ENCODE data around the gene COL4A6.

Gene COL4A6

DNA sequence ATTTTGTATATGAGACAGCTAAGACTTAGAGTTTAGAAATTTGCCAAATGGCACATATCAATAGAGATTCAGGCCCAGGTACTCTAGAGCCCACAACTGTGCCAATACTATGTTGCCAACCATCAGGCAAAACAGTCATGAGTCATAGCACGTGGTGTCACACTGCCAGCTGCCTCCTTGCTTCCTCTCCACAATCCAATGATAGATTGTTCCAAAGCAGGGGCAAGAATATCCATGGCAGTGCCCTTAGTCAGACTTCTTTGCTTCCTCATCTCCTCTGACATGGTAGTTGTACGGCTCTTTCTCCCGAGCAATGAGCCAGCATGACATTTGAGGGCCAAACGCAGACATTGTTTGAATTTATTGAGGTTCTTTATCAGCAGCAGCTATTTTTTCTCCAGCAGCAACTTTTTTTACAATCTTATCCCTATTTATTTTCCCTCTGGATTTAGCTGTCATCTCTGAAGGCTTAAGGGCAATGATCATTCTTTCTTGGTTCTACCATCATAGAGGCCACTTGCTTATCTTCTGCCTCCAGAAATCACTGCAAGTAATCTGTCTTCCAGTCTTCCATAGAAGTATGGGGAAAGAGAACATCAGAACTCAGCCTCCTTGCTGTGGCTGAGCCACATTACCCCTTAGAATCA, 169.7 kb downstream of the COL4A6 start:
- no peak for DNase-seq

DNA sequence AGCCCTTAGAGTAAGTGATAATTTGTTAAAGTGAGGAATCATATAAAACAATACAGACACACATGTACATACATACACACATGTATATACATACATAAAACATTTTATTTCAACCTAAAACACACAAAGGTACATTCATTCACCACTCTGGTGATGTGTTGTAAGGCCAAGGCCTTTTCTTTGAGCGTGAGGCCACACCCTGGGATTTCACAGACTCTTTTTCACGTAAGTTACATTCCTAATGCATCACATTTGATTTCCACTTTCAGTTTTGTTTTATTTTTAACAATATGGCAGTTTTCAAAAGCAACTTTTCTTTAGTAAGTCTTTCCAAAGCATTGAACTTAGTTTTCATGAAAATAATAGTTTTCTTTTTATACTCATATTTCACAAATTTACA, 170.7 kb downstream of the COL4A6 start:
- no peak for DNase-seq

DNA sequence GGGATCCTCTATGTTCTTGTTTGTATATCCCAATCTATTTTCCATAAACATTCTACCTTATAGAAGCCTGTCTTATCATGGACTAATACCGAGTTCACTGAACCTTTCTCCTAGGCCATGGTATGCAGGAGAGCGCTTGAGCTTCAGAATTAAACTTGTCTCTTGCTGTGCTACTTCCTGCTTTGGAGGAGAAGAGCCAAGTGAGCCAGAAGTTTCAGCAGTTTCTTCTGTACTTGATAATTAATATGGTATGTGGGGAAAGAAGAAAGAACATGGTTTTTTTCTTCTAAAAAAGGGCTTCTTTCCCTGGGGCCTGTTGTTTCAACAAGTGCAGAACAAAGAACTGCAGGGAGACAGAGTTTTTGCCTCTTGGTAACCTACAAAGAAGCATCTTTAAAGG, 173.8 kb downstream of the COL4A6 start:
- no peak for DNase-seq

DNA sequence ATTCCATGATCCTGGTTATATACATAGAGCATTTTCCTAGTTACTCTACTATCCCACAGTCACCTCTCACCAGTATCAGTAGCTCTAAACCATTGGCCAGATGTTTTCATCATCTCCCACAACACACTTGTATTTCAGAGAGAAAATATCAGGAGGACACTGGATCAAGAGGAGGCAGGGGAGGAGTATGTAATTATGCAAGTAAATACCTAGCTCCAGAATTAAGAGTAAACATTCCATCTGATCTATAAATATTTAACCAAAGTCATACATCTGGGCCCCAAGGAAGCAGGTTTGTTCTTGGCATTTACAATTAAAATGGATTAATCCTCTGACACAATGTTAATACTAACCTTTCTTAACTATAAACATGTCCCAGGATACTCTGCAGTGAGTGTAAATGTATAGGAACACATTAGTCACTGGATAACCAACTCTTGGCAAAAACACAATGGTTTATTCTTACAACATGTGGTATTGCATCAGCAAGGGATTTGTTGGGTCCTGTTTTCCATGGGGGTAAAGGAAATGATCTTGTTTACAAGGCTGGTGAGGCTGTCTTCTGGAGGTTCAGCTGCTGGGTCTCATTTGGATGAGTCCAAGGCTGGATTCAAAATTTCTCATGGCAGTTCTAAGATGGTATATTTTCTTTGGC, 176.5 kb downstream of the COL4A6 start:
- peak; percentile 5 for DNase-seq

DNA sequence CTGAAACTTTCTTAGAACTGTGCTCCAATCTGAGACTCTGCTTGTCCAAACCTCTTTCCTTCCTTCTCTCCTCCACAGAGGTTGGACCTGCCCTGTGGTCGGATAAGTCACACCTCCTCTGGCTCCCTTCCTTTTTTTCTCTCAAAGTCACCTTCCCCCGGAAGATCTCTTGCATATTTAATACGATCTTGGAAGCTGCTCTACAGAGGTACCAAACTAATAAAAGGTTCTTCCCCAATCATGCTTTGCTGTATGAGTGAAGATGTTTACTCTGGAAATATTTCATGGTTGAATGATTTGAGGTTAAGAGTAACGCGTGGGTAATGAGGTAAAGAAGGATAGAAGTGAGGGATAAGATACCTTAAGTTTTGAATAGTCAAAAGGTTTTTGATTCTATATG, 180.7 kb downstream of the COL4A6 start:
- DNase-seq, result no peak

GRCh38 chrX:108254636-108255035, 183.6 kb downstream of the COL4A6 start:
- DNase-seq, result no peak

DNA sequence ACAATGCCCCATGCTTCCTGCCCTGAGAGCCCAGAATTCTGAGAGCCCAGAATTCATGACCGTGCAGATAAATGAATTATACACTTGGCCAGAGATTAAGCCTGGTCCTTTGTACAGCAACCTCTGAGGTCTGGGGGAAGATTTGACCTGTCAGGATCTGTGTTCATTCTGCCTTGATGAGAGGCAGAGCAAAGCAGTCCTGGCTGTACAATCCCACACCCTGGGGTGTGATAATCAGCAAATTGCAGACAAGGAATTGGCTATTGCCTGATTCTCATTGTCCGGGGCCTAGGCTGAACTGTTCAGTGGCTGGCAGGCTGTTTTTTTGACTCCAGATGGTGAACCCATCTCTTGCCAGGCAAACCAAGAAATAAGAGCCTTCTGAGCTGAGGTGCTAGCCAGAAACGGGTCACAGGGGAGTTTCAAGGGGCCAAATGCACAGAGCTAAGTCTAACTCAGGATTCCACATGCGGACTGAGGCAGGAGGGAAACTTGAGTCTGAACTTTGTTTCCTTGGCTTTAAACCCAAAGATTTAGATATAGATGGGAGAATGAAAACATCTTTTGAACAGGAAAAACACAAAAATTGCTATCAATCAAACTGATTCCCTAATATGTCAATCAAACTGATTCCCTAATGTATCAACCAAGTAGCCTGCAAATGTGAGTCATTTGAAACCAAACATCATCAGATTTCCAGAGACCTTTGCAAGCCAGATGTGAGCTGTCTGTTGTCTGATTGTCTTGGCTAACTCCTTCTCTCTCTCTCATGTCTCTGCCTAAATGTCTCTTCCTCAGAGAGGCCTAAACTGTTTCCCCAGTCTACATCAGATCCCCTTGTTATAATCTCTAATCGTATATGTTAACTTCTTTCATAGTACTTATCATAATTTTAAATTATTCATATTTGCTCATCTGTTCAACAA, 187.3 kb downstream of the COL4A6 start:
- no peak for DNase-seq

- no peak for DNase-seq
Measured at GRCh38 chrX:108246304-108246954, 191.8 kb downstream of the COL4A6 start.

GRCh38 chrX:108245462-108245861, 192.8 kb downstream of the COL4A6 start:
- no peak for DNase-seq

DNA sequence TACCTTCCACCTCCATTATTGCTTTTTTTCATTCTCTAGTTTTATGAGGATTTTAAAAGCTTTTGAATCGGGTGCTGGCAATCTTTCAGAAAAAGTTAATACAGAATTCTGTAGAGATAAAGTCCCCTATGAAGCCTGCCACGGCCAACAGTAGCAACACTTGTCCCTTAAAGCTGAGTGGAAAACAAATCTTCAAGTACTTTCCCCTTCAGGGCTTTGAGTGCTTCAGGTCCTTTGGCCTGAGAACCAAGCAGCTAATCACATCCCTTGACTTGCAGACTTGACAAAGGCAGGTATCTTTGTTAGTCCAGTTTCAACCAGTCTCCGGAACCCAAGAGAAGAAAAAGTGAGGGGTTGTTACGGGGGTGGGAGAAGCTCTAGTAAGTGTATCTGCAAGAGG, 202.2 kb downstream of the COL4A6 start:
- DNase-seq, result no peak

DNA sequence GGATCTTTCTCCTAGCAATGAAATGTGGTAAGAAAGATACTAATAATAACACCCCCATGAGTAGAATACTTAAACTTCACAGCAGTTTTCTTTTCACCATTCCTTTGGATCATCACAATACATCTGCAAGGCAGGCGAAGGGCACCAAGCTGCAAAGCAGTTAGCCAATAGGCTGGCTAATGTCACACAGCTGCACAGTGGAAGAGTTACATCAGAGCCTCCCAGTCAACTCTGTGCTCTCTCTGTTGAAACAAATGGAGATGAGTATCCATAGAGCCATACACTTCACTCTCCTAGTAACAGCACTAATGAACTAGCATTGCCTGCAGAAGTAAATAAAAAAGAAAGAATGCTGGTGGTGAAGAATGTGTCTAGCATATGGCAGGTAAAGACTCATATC, 207.6 kb downstream of the COL4A6 start:
- DNase-seq, result no peak

- DNase-seq, result no peak
Measured at GRCh38 chrX:108224727-108225621, 213.2 kb downstream of the COL4A6 start.

DNA sequence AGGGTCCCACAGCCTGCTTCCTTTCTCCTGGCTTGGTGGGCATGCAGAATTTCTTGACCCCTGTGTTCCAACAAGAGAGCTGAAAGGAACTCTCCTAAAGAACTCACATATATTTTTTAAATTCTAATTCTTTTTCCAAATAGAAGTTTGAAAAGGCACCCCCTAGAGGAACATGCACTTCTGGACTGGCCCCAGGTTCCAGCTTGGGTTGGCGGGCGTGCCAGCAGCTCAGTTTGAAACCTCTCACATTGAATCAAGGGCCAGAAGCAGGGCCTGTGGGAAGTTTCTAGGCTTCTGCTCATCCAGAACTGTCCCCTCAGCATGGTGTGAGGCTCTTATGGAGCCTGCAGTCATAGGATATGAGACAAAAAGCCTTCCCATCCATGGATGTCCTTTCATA, 214.0 kb downstream of the COL4A6 start:
- no peak for DNase-seq

DNA sequence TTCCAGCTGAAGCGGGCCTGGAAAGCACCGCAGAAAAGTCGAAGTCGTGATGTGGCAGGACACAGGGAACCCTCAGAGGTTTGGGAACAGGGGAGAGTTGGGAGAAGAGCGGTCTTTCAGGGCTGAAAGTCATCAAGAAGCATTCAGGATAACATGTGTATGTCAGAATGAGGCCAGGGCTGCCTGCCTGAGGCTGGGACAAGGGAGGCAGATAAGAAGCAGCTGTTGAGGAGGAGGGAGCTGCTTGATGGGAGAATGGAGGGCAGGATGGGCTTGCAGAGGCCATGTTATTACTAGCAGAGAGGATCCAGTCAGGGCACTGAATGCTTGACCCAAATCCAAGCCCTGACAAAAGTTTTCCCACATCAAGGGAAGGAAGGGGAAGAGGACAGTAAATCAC, 214.6 kb downstream of the COL4A6 start:
- no peak for DNase-seq

DNA sequence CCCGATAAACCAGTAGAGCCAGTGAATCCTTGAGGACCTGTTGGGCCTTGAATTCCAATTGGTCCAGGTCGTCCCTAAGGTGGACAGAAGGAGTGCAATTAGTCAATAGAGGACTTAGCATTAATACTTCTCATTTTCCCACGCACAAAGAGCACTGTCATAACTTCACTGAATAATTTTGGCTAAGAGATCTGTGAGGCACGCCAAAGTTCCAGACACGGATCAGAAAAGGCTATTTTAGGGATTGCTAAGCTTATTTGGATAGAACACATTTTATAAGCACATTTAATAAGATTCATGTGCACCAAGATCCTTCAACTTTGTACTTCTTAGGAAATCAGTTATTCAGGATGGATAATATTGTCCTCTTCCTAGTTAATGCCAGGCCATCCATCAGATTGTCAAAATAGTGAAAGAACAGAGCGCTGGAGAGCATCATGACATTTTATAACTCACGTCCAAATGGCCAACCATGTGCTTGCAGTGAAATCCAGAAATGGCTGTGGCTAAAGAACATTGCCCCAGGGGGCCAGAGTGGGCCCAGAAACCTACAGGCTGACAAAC, 216.8 kb downstream of the COL4A6 start:
- no peak for DNase-seq

DNA sequence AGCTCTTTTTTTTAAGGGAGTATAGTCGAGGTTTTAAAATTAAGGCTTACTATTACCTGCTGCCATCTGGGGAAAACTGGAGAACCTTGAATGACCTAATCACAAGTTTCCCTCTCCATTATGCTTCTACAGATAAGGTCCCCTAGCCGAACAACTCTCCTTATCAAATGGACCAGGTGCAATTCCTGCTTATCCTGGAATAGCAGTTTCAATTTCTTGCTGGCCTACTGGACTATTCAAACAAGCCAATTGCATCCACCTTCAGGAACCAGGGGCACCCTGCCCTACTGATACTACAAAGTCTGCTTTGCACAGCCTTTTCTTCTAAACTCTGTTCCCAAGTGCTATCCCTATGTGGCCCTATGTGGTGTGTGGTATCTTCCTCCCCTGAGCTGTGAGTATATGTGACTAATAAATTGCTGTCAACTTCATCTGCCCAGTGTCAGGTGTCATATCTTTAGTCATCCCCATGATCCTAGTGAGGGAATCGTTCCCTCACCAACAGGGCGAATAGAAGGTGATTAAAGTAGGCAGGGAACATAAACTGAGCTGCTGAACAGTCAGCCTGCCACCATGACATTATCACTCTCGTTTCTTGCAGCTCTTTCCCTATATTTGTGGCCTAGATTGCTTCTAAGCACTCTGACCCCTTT, 218.1 kb downstream of the COL4A6 start:
- no peak for DNase-seq

DNA sequence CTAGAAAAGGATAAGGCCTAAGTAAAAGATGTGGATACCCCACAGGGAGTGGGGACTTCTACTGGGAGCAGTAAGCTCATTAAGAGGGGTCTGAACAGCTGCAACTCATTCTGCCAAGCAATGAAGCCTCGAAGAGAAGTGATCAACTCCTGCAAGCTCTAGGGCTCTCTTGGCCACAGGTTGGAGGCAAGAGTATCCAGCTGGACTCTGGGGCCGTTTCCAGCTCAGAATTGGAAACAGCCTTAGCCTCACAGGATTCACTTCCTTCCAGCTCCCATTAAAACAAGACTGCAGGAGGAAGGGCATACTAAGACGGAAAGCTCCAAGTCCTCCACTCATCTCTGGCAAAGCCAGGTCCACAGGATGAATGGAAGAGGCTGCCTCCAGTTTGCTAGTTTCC, 220.3 kb downstream of the COL4A6 start:
- DNase-seq, result no peak

DNA sequence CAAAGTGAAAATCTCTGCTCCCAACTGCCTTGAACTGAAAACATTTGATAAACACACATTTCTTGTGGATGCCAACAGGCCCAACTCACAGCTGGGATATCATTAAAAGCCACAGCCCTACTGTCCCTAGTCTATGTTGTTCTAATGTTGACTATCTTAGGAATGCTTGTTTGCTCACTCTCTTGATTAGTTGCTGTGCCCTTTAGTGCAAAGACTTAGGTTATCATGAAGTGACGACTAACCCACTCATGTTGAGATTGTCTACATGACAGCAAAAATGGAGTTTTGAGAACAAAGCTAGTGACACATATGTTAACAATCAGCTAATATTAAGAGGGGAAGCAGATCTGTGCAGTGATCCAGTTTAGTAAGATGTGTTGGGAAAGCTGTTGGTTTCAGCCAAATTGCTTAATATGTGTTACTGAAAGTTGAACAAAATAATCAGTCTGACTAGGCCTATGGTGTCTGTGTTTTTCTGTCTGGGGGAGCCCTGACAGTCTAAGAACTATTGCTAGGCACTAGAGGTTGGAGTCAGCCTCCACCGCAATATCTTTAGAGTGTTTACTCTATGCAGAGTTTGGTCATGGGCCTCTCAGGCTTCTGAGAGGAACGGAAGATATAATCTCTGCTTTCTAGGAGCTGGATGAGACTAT, 221.2 kb downstream of the COL4A6 start:
- DNase-seq, result no peak

GRCh38 chrX:108216405-108216804, 221.8 kb downstream of the COL4A6 start:
- DNase-seq, result no peak

- no peak for DNase-seq
Measured at GRCh38 chrX:108211301-108211700, 226.9 kb downstream of the COL4A6 start.

DNA sequence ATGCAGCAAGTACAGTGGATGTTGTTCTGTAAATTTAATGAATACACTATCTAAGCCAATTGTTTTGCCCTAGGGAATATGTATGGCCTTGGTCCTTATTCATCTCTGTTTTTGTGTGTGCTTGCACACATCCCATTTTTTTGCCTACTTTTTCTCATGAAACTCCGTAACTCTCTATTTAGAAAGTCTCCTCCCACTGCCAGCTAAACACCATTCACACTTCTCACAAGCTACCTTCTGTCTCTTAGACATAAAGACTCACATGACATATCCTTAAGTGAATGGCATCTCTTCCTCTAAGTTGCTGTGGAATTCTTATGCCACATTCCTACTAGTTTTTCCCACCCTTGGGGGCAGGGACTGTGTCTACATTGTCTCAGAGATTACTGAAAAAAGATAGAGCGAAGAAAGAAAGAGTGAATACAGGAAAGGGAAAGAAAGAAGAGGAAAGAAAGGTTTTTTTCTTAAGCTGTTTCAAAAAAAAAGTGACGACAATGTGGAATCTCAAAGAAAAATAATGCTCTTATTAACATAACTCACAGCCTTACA, 229.1 kb downstream of the COL4A6 start:
- DNase-seq, result no peak
